PC-3 (cell line): ENCODE measurements around the gene NAT9. TPM values are rescaled to one million over a fixed set of nuclear protein-coding genes. Genes with fewer than 3 reads are reported as not detected.

Experiments used
- ATAC-seq: fragments of 200-7000 bp; cut with Tn5 transposase; 2 replicates; pipeline ENCODE4 v1.9.1; 2020; ENCODE audit warnings: mild to moderate bottlenecking, moderate library complexity
- BruUV-seq: library from RNA; stranded (reverse); fragments of 400-500 nt; replicated peaks from 2 replicates; lab custom pipeline; 2021; lab: Mats Ljungman, UMichigan
- CTCF ChIA-PET: fragments of 300-600 bp; sonication (Branson Sonifier 250); formaldehyde crosslinking; loops from one replicate; lab custom pipeline; 2022; ENCODE audit warnings: antibody characterized with exemption; lab: Charles Lee
- POLR2A ChIA-PET: fragments of 300-600 bp; sonication (Branson Sonifier 250); formaldehyde crosslinking; loops from one replicate; lab custom pipeline; 2022; ENCODE audit warnings: antibody characterized with exemption; ENCODE audit not compliant: unreplicated experiment; lab: Charles Lee
- DNase-seq: peaks from one replicate; pipeline ENCODE4 v3.0.0-alpha.2; 2015
- H2AFZ ChIP-seq: fragments of 300-600 bp; sonication (generic); 2 replicates; pipeline ENCODE4 v1.6.0; 2016; ENCODE audit warnings: antibody characterized with exemption, low read length
- H3F3A ChIP-seq: fragments of 300-600 bp; sonication (generic); one replicate; pipeline ENCODE4 v1.6.0; 2017; ENCODE audit warnings: antibody characterized with exemption, low read length, control low read depth, mild to moderate bottlenecking; ENCODE audit not compliant: unreplicated experiment
- H3K27ac ChIP-seq: fragments of 300-600 bp; sonication (generic); 2 replicates; pipeline ENCODE4 v1.5.1; 2016; ENCODE audit warnings: mild to moderate bottlenecking, low read length
- H3K27me3 ChIP-seq: fragments of 300-600 bp; sonication (generic); 2 replicates; pipeline ENCODE4 v1.6.1; 2016; ENCODE audit warnings: low read length, mixed read lengths
- H3K36me3 ChIP-seq: fragments of 300-600 bp; sonication (generic); 2 replicates; pipeline ENCODE4 v1.6.1; 2016; ENCODE audit warnings: low read depth, mixed run types, low read length, mixed read lengths
- H3K4me1 ChIP-seq: fragments of 300-600 bp; sonication (generic); 2 replicates; pipeline ENCODE4 v1.5.1; 2016; ENCODE audit warnings: low read length; ENCODE audit not compliant: insufficient read depth
- H3K4me2 ChIP-seq: fragments of 300-600 bp; sonication (generic); 2 replicates; pipeline ENCODE4 v1.6.0; 2016; ENCODE audit warnings: low read length
- H3K4me3 ChIP-seq: fragments of 300-600 bp; sonication (generic); 2 replicates; pipeline ENCODE4 v1.5.1; 2016; ENCODE audit warnings: mild to moderate bottlenecking, low read length, mixed read lengths
- H3K79me2 ChIP-seq: fragments of 300-600 bp; sonication (generic); 2 replicates; pipeline ENCODE4 v1.6.1; 2017; ENCODE audit warnings: low read length, mixed read lengths
- H3K9ac ChIP-seq: fragments of 300-600 bp; sonication (generic); 2 replicates; pipeline ENCODE4 v1.6.0; 2016; ENCODE audit warnings: mild to moderate bottlenecking, low read length
- H3K9me2 ChIP-seq: fragments of 300-600 bp; sonication (generic); replicated peaks from 2 replicates; pipeline ENCODE4 v1.6.1; 2016; ENCODE audit warnings: mixed run types, low read length, mixed read lengths
- H3K9me3 ChIP-seq: fragments of 300-600 bp; sonication (generic); 2 replicates; pipeline ENCODE4 v1.6.1; 2016; ENCODE audit warnings: low read length, mixed read lengths
- H4K20me1 ChIP-seq: fragments of 300-600 bp; sonication (generic); 2 replicates; pipeline ENCODE4 v1.6.1; 2016; ENCODE audit warnings: low read length, mixed read lengths
- CTCF ChIP-seq: fragments of 300-600 bp; sonication (generic); conservative IDR thresholded peaks from 2 replicates; pipeline ENCODE4 v1.5.1; 2017; ENCODE audit warnings: antibody characterized with exemption, low read depth, mild to moderate bottlenecking, low read length
- EZH2 ChIP-seq: fragments of 300-600 bp; sonication (generic); IDR thresholded peaks from one replicate; pipeline ENCODE4 v1.6.1; 2017; ENCODE audit warnings: antibody characterized with exemption, mild to moderate bottlenecking, low read length; ENCODE audit not compliant: unreplicated experiment
- EZH2phosphoT487 ChIP-seq: fragments of 300-600 bp; sonication (generic); IDR thresholded peaks from 2 replicates; pipeline ENCODE4 v1.6.1; 2018; ENCODE audit warnings: mild to moderate bottlenecking, antibody characterized with exemption, low read length, borderline replicate concordance
- intact Hi-C: fragments of 100-400 bp; cut with micrococcal nuclease; formaldehyde crosslinking; loops from 2 replicates; pipeline ENCODE4 v1.9.0; 2023
- total RNA-seq: library from RNA; depleted of rRNA; stranded (reverse); fragments of >200 nt; gene quantifications from 2 replicates; pipeline ENCODE4 v1.2.3, GENCODE V29; 2014

The NAT9 gene
- total RNA-seq, 1 experiment from 2014 or later = 55.4 TPM

GRCh38 chr17:74779501-74779900 is 3.4 kb upstream of the NAT9 start:
- no peaks in the 10 kb centered on the region for H4K20me1 ChIP-seq
- H3K36me3 ChIP-seq = no peaks in the 10 kb centered on the region; the same call in 1 of the 2 replicates
- BruUV-seq = no TSS peak
- DNase-seq (no peak), ATAC-seq (no peak)
- H3K4me3 ChIP-seq = no peak overlapping the region
- POLR2A ChIA-PET = no interaction called here
- CTCF ChIA-PET = no interaction called here
- no peaks in the 10 kb centered on the region for H3F3A ChIP-seq
- TF ChIP-seq EZH2 = no peak
- TF ChIP-seq CTCF = no peak
- TF ChIP-seq EZH2phosphoT487 = no peak
- H3K4me2 ChIP-seq = no peak overlapping the region
- no peaks in the 10 kb centered on the region for H3K27me3 ChIP-seq
- H3K4me1 ChIP-seq = peaks cover 20% of the 10 kb centered on the region
- no peak overlapping the region for H3K9ac ChIP-seq
- H3K79me2 ChIP-seq = peaks cover 32% of the 10 kb centered on the region
- intact Hi-C loops = no loop called here
- H2AFZ ChIP-seq = no peak overlapping the region
- no peak overlapping the region for H3K27ac ChIP-seq
- H3K9me2 ChIP-seq = no peaks in the 10 kb centered on the region
- H3K9me3 ChIP-seq = no peaks in the 10 kb centered on the region

GRCh38 chr17:74778960-74779359 is 2.8 kb upstream of the NAT9 start:
- no peaks in the 10 kb centered on the region for H3F3A ChIP-seq
- no peak overlapping the region for H2AFZ ChIP-seq
- no peaks in the 10 kb centered on the region for H3K9me3 ChIP-seq
- no peak overlapping the region for H3K4me3 ChIP-seq
- ATAC-seq (no peak), DNase-seq (no peak)
- no peak overlapping the region for H3K9ac ChIP-seq
- intact Hi-C loops = no loop called here
- H4K20me1 ChIP-seq = no peaks in the 10 kb centered on the region
- H3K4me2 ChIP-seq = no peak overlapping the region
- H3K36me3 ChIP-seq = peaks cover 2% of the 10 kb centered on the region
- no peaks in the 10 kb centered on the region for H3K9me2 ChIP-seq
- CTCF ChIA-PET = no interaction called here
- no peaks in the 10 kb centered on the region for H3K27me3 ChIP-seq
- POLR2A ChIA-PET = no interaction called here
- peaks cover 34% of the 10 kb centered on the region for H3K79me2 ChIP-seq
- TF ChIP-seq EZH2 (no peak), CTCF (no peak), EZH2phosphoT487 (no peak)
- no peak overlapping the region for H3K27ac ChIP-seq
- no TSS peak for BruUV-seq
- H3K4me1 ChIP-seq = peaks cover 20% of the 10 kb centered on the region

GRCh38 chr17:74777901-74778515 is 1.9 kb upstream of the NAT9 start:
- H3K27me3 ChIP-seq = no peaks in the 10 kb centered on the region
- no peak overlapping the region for H3K27ac ChIP-seq
- H3K4me2 ChIP-seq = no peak overlapping the region
- no peaks in the 10 kb centered on the region for H3K9me2 ChIP-seq
- no peak overlapping the region for H3K9ac ChIP-seq
- H2AFZ ChIP-seq = no peak overlapping the region
- ATAC-seq (no peak), DNase-seq (no peak)
- H3F3A ChIP-seq = no peaks in the 10 kb centered on the region
- no peak for TF ChIP-seq EZH2phosphoT487
- TF ChIP-seq EZH2 = no peak
- no peak for TF ChIP-seq CTCF
- no peaks in the 10 kb centered on the region for H3K9me3 ChIP-seq
- H3K4me3 ChIP-seq = no peak overlapping the region
- no peaks in the 10 kb centered on the region for H4K20me1 ChIP-seq
- no TSS peak for BruUV-seq
- H3K36me3 ChIP-seq = peaks cover 12% of the 10 kb centered on the region
- intact Hi-C loops = loop anchor here (2.0 kb wide), 1 partner anchor 29 kb away; the partner anchor contains the start of gene NHERF1
- ChIA-PET POLR2A (no interaction called here), CTCF (no interaction called here)
- H3K79me2 ChIP-seq = peaks cover 40% of the 10 kb centered on the region
- H3K4me1 ChIP-seq = peaks cover 20% of the 10 kb centered on the region
